ENCODE data around the gene MON1B. TPM values are rescaled to one million over a fixed set of nuclear protein-coding genes. Genes with fewer than 3 reads are reported as not detected.

MON1B gene
- total and polyA plus RNA-seq, 9 of the 15 experiments (the other 6 are each of a cell fraction or from before 2014, with no cell fraction given), result 5.0 to 66.0 (median 12.6) TPM

DNA sequence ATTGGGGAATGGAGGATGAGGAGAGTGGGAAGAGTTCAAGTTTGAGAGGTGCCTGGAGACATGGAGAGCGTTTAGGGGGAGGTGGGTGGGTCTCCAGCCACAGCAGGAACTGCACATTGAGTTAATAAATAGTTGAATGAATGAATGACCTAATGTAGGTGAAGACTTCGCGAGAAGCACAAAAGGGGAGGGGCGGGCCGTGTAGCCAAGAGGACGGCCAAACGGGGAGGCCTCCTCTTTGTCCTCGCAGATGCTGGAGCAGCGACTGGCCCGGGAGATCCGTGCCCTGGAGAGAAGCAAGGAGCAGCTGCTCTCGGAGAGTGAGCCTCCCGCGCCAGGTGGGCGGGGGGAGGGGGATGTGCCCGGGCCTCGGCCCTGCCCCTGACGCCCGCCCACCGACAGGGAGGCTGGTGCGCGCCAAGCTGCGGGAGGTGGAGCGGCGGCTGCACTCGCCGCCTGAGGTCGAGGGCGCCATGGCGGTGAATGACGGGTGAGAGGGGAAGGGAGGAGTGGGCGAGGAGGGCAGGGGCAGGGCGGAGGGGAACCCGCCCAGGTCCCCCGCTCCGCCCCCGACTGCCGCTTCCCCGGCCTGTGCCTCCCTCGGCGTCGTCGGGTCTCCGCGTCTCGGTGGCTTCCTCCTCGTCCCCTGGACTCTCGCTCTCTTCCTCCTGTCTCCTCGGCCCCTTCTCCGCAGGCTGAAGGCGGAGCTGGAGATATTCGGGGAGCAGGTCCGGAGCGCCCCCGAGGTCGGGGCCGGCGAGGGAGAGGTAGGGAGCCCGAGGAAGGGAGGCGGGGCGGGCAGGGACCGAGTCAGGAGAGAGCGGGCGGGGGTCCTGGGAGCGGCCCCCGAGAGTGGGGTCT lies 21.1 kb downstream of the MON1B start (continued):
- TF ChIP-seq PCBP1 (IDR thresholded peaks at IDR 0.05; ENCODE audit: low read depth, low read length, poor library complexity, severe bottlenecking), result peak; percentile 90
- no peak for TF ChIP-seq ZNF584 (CRISPR knock-in tag; IDR thresholded peaks at IDR 0.05; ENCODE audit: low read depth)
- TF ChIP-seq MAFF (IDR thresholded peaks at IDR 0.05; ENCODE audit: low read length), result no peak
- TF ChIP-seq, protein P1, sequence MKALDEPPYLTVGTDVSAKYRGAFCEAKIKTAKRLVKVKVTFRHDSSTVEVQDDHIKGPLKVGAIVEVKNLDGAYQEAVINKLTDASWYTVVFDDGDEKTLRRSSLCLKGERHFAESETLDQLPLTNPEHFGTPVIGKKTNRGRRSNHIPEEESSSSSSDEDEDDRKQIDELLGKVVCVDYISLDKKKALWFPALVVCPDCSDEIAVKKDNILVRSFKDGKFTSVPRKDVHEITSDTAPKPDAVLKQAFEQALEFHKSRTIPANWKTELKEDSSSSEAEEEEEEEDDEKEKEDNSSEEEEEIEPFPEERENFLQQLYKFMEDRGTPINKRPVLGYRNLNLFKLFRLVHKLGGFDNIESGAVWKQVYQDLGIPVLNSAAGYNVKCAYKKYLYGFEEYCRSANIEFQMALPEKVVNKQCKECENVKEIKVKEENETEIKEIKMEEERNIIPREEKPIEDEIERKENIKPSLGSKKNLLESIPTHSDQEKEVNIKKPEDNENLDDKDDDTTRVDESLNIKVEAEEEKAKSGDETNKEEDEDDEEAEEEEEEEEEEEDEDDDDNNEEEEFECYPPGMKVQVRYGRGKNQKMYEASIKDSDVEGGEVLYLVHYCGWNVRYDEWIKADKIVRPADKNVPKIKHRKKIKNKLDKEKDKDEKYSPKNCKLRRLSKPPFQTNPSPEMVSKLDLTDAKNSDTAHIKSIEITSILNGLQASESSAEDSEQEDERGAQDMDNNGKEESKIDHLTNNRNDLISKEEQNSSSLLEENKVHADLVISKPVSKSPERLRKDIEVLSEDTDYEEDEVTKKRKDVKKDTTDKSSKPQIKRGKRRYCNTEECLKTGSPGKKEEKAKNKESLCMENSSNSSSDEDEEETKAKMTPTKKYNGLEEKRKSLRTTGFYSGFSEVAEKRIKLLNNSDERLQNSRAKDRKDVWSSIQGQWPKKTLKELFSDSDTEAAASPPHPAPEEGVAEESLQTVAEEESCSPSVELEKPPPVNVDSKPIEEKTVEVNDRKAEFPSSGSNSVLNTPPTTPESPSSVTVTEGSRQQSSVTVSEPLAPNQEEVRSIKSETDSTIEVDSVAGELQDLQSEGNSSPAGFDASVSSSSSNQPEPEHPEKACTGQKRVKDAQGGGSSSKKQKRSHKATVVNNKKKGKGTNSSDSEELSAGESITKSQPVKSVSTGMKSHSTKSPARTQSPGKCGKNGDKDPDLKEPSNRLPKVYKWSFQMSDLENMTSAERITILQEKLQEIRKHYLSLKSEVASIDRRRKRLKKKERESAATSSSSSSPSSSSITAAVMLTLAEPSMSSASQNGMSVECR (CRISPR knock-in tag; IDR thresholded peaks at IDR 0.05), result peak; percentile 48; the same call in 1 of the 2 replicates
- TF ChIP-seq ZNF436 (CRISPR knock-in tag; IDR thresholded peaks at IDR 0.05), result no peak
- no peak for TF ChIP-seq NCOA1 (IDR thresholded peaks at IDR 0.05; ENCODE audit: low read depth)
- no peak for TF ChIP-seq ZEB2 (IDR thresholded peaks at IDR 0.05)
- TF ChIP-seq SIX5 (IDR thresholded peaks at IDR 0.05; ENCODE audit: borderline replicate concordance in 1 of 2, insufficient read depth in 1 of 2, low read depth in 1 of 2, low read length in 2 of 2), result no peak
- TF ChIP-seq POLR2H (tag; IDR thresholded peaks at IDR 0.05; ENCODE audit: low read depth), result no peak
- TF ChIP-seq, protein P2, sequence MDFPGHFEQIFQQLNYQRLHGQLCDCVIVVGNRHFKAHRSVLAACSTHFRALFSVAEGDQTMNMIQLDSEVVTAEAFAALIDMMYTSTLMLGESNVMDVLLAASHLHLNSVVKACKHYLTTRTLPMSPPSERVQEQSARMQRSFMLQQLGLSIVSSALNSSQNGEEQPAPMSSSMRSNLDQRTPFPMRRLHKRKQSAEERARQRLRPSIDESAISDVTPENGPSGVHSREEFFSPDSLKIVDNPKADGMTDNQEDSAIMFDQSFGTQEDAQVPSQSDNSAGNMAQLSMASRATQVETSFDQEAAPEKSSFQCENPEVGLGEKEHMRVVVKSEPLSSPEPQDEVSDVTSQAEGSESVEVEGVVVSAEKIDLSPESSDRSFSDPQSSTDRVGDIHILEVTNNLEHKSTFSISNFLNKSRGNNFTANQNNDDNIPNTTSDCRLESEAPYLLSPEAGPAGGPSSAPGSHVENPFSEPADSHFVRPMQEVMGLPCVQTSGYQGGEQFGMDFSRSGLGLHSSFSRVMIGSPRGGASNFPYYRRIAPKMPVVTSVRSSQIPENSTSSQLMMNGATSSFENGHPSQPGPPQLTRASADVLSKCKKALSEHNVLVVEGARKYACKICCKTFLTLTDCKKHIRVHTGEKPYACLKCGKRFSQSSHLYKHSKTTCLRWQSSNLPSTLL (IDR thresholded peaks at IDR 0.05), result no peak
- TF ChIP-seq POLR2G (IDR thresholded peaks at IDR 0.05; ENCODE audit: low read depth, low read length), result peak; percentile 58
- peak; percentile 80 for TF ChIP-seq NCOA6 (IDR thresholded peaks at IDR 0.05)
- TF ChIP-seq NFIX (CRISPR knock-in tag; IDR thresholded peaks at IDR 0.05; ENCODE audit: low read depth), result no peak
- peak in 2 of 3 experiments; percentile 37 to 57 for TF ChIP-seq YY1 (IDR thresholded peaks at IDR 0.05; ENCODE audit: borderline replicate concordance in 1 of 3, control insufficient read depth in 1 of 3, extremely low read depth in 1 of 3, insufficient read depth in 3 of 3, insufficient read length in 1 of 3, insufficient replicate concordance in 2 of 3, low read depth in 1 of 3, low read length in 2 of 3)
- no peak for TF ChIP-seq EHMT2 (IDR thresholded peaks at IDR 0.05)
- peak; percentile 27; the same call in 1 of the 2 replicates for TF ChIP-seq RB1 (IDR thresholded peaks at IDR 0.05; ENCODE audit: low read depth)

All from K562 (cell line).